Measurements from ENCODE around the gene ARG2.

ARG2 gene

GRCh38 chr14:67619446-67620216 lies at the start of gene ARG2:
ARG2 (plus strand) TSS chr14:67619920; CDS start chr14:67619978, 58 bp downstream.
- DNase-seq, result peak; percentile 97

- no peak for DNase-seq
Observed at GRCh38 chr14:67570453-67570852, 49.3 kb upstream of the ARG2 start.

GRCh38 chr14:67571275-67571990 lies 48.3 kb upstream of the ARG2 start:
- peak; percentile 78 for DNase-seq

GRCh38 chr14:67571991-67572323 lies 47.8 kb upstream of the ARG2 start:
- no peak for DNase-seq

GRCh38 chr14:67572608-67573007 lies 47.1 kb upstream of the ARG2 start:
- no peak for DNase-seq

- DNase-seq, result no peak
Observed at GRCh38 chr14:67573228-67574010, 46.3 kb upstream of the ARG2 start.

- no peak for DNase-seq
Observed at GRCh38 chr14:67574156-67574555, 45.6 kb upstream of the ARG2 start.

- no peak for DNase-seq
Observed at GRCh38 chr14:67574806-67575205, 44.9 kb upstream of the ARG2 start.

GRCh38 chr14:67575684-67576083 lies 44.0 kb upstream of the ARG2 start:
- no peak for DNase-seq

- DNase-seq, result no peak
Observed at GRCh38 chr14:67576216-67576955, 43.3 kb upstream of the ARG2 start.

- no peak for DNase-seq
Observed at GRCh38 chr14:67577181-67577808, 42.4 kb upstream of the ARG2 start.

- no peak for DNase-seq
Observed at GRCh38 chr14:67577909-67578749, 41.6 kb upstream of the ARG2 start.

- no peak for DNase-seq
Observed at GRCh38 chr14:67579040-67579439, 40.7 kb upstream of the ARG2 start.

- DNase-seq, result no peak
Observed at GRCh38 chr14:67579636-67580035, 40.1 kb upstream of the ARG2 start.

GRCh38 chr14:67580336-67581171 lies 39.2 kb upstream of the ARG2 start:
- DNase-seq, result no peak

GRCh38 chr14:67581643-67582042 lies 38.1 kb upstream of the ARG2 start:
- DNase-seq, result no peak

- no peak for DNase-seq
Observed at GRCh38 chr14:67582061-67582460, 37.7 kb upstream of the ARG2 start.

- peak; percentile 35 for DNase-seq
Observed at GRCh38 chr14:67583711-67584644, 35.7 kb upstream of the ARG2 start.

- DNase-seq, result no peak
Observed at GRCh38 chr14:67584978-67585377, 34.7 kb upstream of the ARG2 start.

Data from activated CD4-positive, alpha-beta T cell treated with anti-CD3 and anti-CD28 coated beads, Interleukin-2, Interleukin-6, amounts not matched to agents 100 ng/mL and 50 ng/mL, durations not matched to agents 16 hours and 8 hours (primary cell).